Thyroid gland (tissue), 4 donors: ENCODE measurements around the gene ANKRD45. TPM values are rescaled to one million over a fixed set of nuclear protein-coding genes. Genes with fewer than 3 reads are reported as not detected.
"Not testable (repeated sequence)": the region's sequence is repeated elsewhere in the genome, so short reads cannot be mapped to it uniquely, and the experiment has no call there.

Experiments used
- DNase-seq, 2 donors: peaks; one replicate each; pipeline ENCODE4 v3.0.0-alpha.2; 2019
- H3K27ac ChIP-seq, 3 donors: fragments of 200-600 bp; sonication (generic); 1 replicate in 2 of 3; 2 replicates in 1 of 3; pipeline ENCODE4 v1.5.1; 2016 to 2019; ENCODE audit warnings: mild to moderate bottlenecking in 1 of 3, moderate library complexity in 1 of 3
- H3K27me3 ChIP-seq: fragments of 200-600 bp; sonication (generic); one replicate; pipeline ENCODE4 v1.5.1; 2019
- H3K36me3 ChIP-seq, 2 donors: fragments of 200-600 bp; sonication (generic); one replicate each; pipeline ENCODE4 v1.5.1; 2016 to 2019
- H3K4me1 ChIP-seq, 2 donors: fragments of 200-600 bp; sonication (generic); one replicate each; pipeline ENCODE4 v1.5.1; 2017 to 2019
- H3K4me3 ChIP-seq, 3 donors: fragments of 200-600 bp; sonication (generic); replicated peaks in 1 of 3; 1 replicate in 2 of 3; 2 replicates in 1 of 3; pipeline ENCODE4 v1.5.1; 2016; ENCODE audit warnings: mild to moderate bottlenecking in 1 of 3
- H3K9me3 ChIP-seq: fragments of 200-600 bp; sonication (generic); one replicate; pipeline ENCODE4 v1.5.1; 2017
- CTCF ChIP-seq, 6 experiments: fragments of 200-600 bp in 3 of 6; fragments of 450-650 bp in 3 of 6; sonication (generic) in 3 of 6; IDR thresholded peaks; one replicate each; pipeline ENCODE4 v1.5.1; 2016 to 2019; ENCODE audit warnings: antibody characterized with exemption in 6 of 6, mild to moderate bottlenecking in 2 of 6, inconsistent platforms in 1 of 6, moderate library complexity in 1 of 6
- POLR2A ChIP-seq, 2 donors: fragments of 450-650 bp; IDR thresholded peaks; one replicate each; pipeline ENCODE4 v1.6.1; 2017; ENCODE audit warnings: antibody characterized with exemption in 2 of 2, mild to moderate bottlenecking in 2 of 2, moderate library complexity in 1 of 2
- WGBS, 2 donors: methylation state at CpG; one replicate each; pipeline ENCODE4 v1.1.5; 2017; 5-methylcytosine and 5-hydroxymethylcytosine counted together
- intact Hi-C: fragments of 100-400 bp; cut with DNase I; formaldehyde crosslinking; loops from one replicate; pipeline ENCODE4 v1.15.1; 2023
- total RNA-seq, 4 donors: library from RNA; depleted of rRNA; stranded (reverse); fragments of >200 nt; gene quantifications; one replicate each; pipeline ENCODE4 v1.2.3, GENCODE V29; 2016

ANKRD45 gene
- total RNA-seq, 4 donors from 2014 or later: 0.27 to 2.3 (median 0.94) TPM

GRCh38 chr1:173688300-173688699 lies 18.6 kb upstream of the ANKRD45 start:
- Histone ChIP-seq H3K4me1 (no peaks in the 10 kb centered on the region), H3K9me3 (no peaks in the 10 kb centered on the region), H3K36me3 (no peaks in the 10 kb centered on the region), H3K27ac (no peak overlapping the region), H3K27me3 (no peaks in the 10 kb centered on the region), H3K4me3 (no peak overlapping the region)
- TF ChIP-seq CTCF (IDR thresholded peaks at IDR 0.05) (no peak), POLR2A (IDR thresholded peaks at IDR 0.05) (no peak)
- no peak for DNase-seq
- 88 to 90% methylated on average over 2 of the region's 2 CpGs for WGBS, 2 donors
- intact Hi-C loops: no loop called here

GRCh38 chr1:173685121-173685520 lies 15.5 kb upstream of the ANKRD45 start:
- 37 to 63% methylated on average over 3 of the region's 3 CpGs for WGBS, 2 donors
- H3K9me3 ChIP-seq, H3K36me3 ChIP-seq, H3K27ac ChIP-seq, H3K4me1 ChIP-seq, H3K27me3 ChIP-seq, intact Hi-C loops, H3K4me3 ChIP-seq, DNase-seq: not testable (repeated sequence)

GRCh38 chr1:173683838-173684237 lies 14.2 kb upstream of the ANKRD45 start:
- DNase-seq, H3K27me3 ChIP-seq, intact Hi-C loops, H3K9me3 ChIP-seq, H3K4me1 ChIP-seq, H3K4me3 ChIP-seq, H3K27ac ChIP-seq, H3K36me3 ChIP-seq: not testable (repeated sequence)
- WGBS, 2 donors: 92 to 94% methylated on average over 4 of the region's 4 CpGs

GRCh38 chr1:173682184-173682583 lies 12.5 kb upstream of the ANKRD45 start:
- Histone ChIP-seq H3K27ac (no peak overlapping the region), H3K4me1 (no peaks in the 10 kb centered on the region), H3K4me3 (no peak overlapping the region), H3K27me3 (no peaks in the 10 kb centered on the region), H3K9me3 (no peaks in the 10 kb centered on the region), H3K36me3 (no peaks in the 10 kb centered on the region)
- no peak for DNase-seq
- TF ChIP-seq CTCF (IDR thresholded peaks at IDR 0.05): no peak
- TF ChIP-seq POLR2A (IDR thresholded peaks at IDR 0.05): no peak
- intact Hi-C loops: no loop called here

GRCh38 chr1:173680152-173680551 lies 10.5 kb upstream of the ANKRD45 start:
- DNase-seq, H3K4me1 ChIP-seq, H3K36me3 ChIP-seq, H3K9me3 ChIP-seq, H3K27me3 ChIP-seq, H3K4me3 ChIP-seq, H3K27ac ChIP-seq, intact Hi-C loops: not testable (repeated sequence)
- WGBS, 2 donors: 85 to 86% methylated on average over 5 of the region's 5 CpGs

GRCh38 chr1:173674496-173674895 lies 4.8 kb upstream of the ANKRD45 start:
- H3K27ac ChIP-seq, H3K36me3 ChIP-seq, H3K4me3 ChIP-seq, intact Hi-C loops, H3K4me1 ChIP-seq, H3K27me3 ChIP-seq, H3K9me3 ChIP-seq, DNase-seq: not testable (repeated sequence)
- WGBS, 2 donors: 83 to 86% methylated on average over 2 of the region's 2 CpGs

- intact Hi-C loops: no loop called here
- Histone ChIP-seq H3K36me3 (no peaks in the 10 kb centered on the region), H3K9me3 (no peaks in the 10 kb centered on the region), H3K27ac (no peak overlapping the region), H3K4me1 (peaks cover 5% of the 10 kb centered on the region in 2 donors), H3K4me3 (no peak overlapping the region), H3K27me3 (no peaks in the 10 kb centered on the region)
- DNase-seq: no peak
- TF ChIP-seq POLR2A (IDR thresholded peaks at IDR 0.05): no peak
- no peak for TF ChIP-seq CTCF (IDR thresholded peaks at IDR 0.05)
- 89 to 95% methylated on average over 3 of the region's 3 CpGs for WGBS, 2 donors
Observed at GRCh38 chr1:173666646-173667045, 3.0 kb downstream of the ANKRD45 start.
